ENCODE results near the gene CTCF. TPM values are rescaled to one million over a fixed set of nuclear protein-coding genes. Genes with fewer than 3 reads are reported as not detected.

Gene CTCF
- total RNA-seq, 1 donor from 2014 or later = 40.0 TPM

GRCh38 chr16:67594956-67595355, 32.6 kb downstream of the CTCF start:
- no peak for DNase-seq

- DNase-seq = no peak
Measured at GRCh38 chr16:67598527-67598926, 36.2 kb downstream of the CTCF start.

DNA sequence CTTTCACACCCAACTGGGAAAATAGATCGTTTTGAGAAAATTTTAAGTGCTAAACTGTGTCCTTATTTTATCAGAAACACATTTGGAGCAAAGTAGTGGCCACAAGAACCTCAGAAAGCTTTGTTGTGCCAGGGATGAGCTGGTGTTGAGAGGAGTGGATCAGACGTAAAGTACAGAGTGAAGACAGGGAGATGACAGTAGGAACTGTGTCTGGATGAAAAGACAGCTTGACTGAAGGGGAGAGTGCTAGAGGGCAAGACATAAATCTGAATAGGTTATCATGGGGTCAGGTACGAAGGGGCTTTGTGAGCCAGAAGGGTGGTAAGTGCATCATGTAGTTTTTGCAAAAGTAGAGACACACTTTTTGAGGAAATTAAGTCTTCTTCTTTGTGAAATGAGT, 43.3 kb downstream of the CTCF start:
- DNase-seq = no peak

DNA sequence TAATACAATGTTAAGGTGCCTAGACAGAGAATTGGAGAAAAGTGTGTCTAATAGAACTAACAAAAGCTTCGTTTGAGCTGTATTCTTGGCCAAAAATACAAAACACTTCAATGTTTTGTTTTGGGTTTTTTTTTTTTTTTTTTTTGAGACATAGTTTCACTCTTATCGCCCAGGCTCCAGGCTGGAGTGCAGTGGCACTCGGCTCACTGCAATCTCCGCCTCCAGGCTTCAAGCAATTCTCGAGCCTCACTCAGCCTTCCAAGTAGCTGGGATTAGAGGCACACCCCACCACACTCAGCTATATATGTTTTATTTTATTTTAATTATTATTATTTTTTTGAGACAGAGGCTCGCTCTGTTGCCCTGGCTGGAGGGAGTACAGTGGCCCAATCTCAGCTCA, 44.3 kb downstream of the CTCF start:
- DNase-seq = no peak

DNA sequence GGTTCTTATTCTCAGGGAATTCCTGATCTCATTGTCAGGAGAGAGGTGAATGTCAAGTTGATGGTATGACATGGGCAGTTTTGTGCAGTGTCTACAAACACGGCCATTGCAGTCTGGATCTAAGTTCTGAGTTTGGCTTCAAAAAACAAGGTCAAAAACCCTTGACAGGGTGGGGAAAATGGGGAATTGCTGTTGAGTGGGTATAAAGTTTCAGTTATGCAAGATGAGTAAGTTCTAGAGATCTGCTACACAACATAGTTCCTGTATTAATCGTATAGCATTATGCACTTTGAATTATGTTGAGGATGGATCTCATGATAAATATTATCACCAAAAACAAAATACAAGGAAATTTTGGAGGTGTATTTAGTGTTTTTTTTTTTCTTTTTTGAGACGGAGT, 46.0 kb downstream of the CTCF start:
- DNase-seq = no peak

GRCh38 chr16:67613808-67614207, 51.5 kb downstream of the CTCF start:
- DNase-seq = no peak

DNA sequence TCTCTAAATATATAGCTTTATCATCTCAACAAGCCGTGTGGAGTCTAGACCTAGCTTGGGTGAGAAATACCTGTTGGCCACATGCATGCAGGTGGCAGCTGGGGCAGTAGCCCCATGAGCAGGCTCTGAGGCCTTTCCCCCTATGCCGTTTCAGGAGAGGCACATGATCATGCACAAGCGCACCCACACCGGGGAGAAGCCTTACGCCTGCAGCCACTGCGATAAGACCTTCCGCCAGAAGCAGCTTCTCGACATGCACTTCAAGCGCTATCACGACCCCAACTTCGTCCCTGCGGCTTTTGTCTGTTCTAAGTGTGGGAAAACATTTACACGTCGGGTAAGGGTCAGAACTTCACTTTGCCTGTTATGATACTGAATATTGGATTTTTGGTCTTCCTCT, 65.9 kb downstream of the CTCF start:
- no peak for DNase-seq

- peak; percentile 58 for DNase-seq
Measured at GRCh38 chr16:67632415-67633172, 70.3 kb downstream of the CTCF start.

DNA sequence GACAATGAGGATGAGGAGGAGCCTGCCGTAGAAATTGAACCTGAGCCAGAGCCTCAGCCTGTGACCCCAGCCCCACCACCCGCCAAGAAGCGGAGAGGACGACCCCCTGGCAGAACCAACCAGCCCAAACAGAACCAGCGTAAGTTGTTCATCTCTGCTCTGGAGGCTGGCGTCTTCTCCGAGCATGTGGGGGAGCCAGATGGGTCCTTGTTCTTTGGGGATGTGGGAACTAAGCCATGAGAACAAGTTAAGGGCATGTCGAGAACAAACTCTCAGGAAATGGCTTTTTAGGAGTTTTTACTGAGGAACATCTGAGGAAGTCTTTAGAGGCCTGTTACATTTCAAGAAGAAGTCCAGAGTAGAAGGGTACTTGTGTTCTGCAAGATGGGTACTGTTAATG, 74.4 kb downstream of the CTCF start:
- no peak for DNase-seq

DNA sequence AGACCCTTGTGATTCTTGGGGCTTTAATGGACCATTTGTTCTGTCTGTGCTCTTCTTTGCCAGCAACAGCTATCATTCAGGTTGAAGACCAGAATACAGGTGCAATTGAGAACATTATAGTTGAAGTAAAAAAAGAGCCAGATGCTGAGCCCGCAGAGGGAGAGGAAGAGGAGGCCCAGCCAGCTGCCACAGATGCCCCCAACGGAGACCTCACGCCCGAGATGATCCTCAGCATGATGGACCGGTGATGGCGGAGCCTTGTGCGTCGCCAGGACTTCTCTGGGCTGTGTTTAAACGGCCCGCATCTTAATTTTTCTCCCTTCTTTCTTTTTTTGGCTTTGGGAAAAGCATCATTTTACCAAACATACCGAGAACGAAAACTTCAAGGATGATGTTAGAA, 75.3 kb downstream of the CTCF start:
- no peak for DNase-seq

DNA sequence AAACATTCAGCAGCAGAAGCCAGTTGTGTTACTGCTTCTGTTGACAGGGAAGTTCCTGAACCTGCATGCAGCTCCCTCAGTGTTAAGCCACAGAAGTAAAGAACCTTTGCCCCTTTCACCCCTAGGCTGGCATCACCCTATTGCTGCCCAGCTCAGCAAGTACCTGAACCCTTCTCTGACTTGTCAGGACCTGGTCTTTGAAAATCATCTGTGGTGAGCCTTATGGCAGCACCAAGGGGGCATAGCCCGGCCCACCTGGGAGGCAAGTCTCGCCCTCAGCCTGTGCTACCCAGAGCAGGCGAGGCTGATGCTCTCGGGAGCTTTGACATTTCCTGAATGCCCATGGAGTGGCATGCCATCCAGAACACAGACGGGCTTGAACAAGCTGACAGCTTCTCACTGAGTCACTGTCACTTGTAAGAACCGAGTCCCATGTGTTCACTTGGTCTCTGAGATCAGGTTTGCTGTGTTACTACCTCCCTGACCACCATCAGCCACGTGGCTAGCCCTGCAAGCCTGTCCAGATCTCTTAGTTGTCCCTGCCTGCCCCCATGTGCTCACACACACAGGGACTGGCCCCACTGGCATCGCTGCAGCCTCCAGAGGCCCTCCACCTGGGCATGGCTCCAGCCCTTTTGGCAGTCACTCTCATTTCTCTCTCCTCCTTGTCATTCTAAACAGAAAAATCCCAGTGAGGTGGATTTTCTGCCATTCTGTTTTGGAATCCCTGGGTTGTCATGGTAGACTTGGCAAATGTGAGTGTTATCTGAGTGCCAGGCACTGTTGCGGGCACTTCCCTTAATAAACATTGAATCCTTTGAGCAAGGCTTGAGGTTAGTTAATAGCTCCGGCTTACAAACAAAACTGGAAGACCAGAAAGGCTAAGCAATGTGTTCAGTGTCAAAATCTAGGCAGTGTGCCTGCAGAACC, 79.7 kb downstream of the CTCF start:
- DNase-seq = peak; percentile 33

DNA sequence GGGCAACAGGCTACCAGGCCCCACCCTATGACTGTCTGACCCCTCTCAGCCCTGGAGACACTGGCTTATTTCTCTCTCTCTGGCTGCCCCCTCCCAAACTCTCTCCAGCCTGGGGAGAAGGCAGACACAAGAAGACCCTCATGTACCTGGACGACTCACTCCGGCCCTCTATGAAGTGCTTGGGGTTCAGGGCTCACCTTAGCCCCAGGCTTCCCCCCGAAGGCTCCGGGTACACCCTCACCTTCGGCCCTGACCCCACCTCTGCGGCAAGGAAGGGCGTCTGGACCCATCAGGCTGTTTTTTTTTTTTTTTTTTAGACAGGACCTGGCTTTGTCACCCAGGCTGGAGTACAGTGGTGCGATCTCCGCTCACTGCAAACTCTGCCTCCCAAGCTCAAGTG, 81.7 kb downstream of the CTCF start:
- DNase-seq = no peak

DNA sequence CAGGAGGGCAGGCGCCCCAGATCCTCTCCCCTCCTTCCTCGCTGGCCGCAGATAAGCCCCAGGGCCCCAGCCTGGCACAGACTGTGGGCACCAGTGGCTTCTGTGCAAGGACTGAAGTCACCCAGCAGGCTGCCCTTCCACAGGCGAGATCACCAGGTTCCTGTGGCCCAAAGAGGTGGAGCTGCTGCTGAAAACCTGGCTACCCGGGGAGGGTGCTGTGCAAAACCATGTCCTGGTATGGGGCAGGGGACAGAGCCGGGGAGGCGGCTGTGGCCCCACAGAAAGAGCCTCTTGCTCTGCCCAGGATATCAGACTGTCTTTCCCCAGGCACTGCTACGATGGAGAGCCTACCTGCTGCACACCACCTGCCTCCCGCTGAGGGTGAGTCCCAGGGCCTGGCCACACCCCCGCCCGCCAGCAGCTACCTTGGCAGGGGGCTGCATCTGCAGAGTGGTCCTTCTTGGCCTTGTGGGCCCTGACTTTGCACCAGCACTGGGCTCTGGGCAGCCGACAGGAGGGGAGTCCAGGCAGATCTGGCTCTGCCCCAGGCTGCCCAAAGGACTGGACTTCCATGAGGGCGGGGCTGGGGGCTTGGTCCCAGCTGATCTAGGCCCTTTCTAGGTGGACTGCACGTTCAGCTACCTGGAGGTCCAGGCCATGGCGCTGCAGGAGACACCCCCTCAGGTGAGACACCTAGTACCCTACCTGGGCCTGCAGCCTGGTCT, 83.2 kb downstream of the CTCF start:
- DNase-seq = no peak

DNA sequence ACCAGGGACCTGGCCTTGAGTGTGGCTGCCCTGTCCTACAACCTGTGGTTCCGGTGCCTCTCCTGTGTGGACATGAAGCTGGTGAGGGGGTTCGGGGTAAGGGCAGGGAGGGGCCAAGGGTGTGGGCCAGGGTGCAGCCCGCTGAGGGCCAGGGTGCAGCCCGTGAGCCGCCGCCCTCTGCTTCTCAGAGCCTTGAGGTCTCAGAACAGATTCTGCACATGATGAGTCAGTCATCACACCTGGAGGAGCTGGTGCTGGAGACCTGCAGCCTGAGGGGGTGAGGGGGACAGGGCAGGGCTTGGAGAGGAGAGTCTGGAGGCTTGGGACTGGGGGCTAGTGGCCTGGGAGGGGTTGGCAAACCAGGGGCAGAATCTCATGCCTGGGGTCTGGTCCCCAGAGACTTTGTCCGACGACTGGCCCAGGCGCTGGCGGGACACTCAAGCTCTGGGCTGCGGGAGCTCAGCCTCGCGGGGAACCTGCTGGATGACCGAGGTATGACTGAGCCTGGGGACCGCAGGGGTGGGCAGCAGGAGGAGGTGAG, 84.9 kb downstream of the CTCF start:
- DNase-seq = no peak

GRCh38 chr16:67647681-67648080, 85.4 kb downstream of the CTCF start:
- no peak for DNase-seq

- DNase-seq = no peak
Measured at GRCh38 chr16:67648088-67648763, 85.9 kb downstream of the CTCF start.

- no peak for DNase-seq
Measured at GRCh38 chr16:67648764-67649407, 86.6 kb downstream of the CTCF start.

- no peak for DNase-seq
Measured at GRCh38 chr16:67649494-67649931, 87.2 kb downstream of the CTCF start.

GRCh38 chr16:67650023-67650422, 87.7 kb downstream of the CTCF start:
- DNase-seq = no peak

- DNase-seq = no peak
Measured at GRCh38 chr16:67651039-67651438, 88.7 kb downstream of the CTCF start.

DNA sequence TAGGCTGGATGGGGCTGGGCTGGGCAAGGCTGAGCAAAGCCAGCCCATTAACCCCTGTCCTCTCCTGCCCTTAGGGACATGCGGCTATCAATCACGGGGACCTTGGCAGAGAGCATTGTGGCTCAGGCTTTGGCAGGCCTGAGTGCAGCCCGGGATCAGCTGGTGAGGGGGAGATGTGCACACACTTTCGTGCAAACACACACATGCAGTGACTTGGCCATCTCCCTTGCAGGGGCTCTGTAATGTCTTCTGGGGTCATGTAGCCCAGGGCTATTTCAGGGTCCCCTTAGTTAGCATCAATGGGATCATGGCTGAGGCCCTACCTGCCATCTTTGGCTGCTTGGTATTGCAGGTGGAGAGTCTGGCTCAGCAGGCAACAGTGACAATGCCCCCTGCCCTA, 89.5 kb downstream of the CTCF start:
- DNase-seq = no peak

All from tongue (tissue), 2 donors.